ENCODE results near the gene ZNF565.
"Not testable (repeated sequence)": the region's sequence is repeated elsewhere in the genome, so short reads cannot be mapped to it uniquely, and the experiment has no call there.

Gene ZNF565

GRCh38 chr19:36183245-36183628, 31.2 kb downstream of the ZNF565 start:
- no peak for TF ChIP-seq CTCF (conservative IDR thresholded peaks at IDR 0.05; ENCODE audit: low read depth, low read length)
- no peak for DNase-seq (ENCODE audit: low read depth)
- no peak overlapping the region for H3K4me3 ChIP-seq (ENCODE audit: low read depth, low read length)

GRCh38 chr19:36182612-36183244, 31.7 kb downstream of the ZNF565 start:
- peak; percentile 48 for DNase-seq (ENCODE audit: low read depth)
- TF ChIP-seq CTCF (conservative IDR thresholded peaks at IDR 0.05; ENCODE audit: low read depth, low read length): no peak
- no peak overlapping the region for H3K4me3 ChIP-seq (ENCODE audit: low read depth, low read length)

GRCh38 chr19:36179077-36179476, 35.4 kb downstream of the ZNF565 start:
- not testable (repeated sequence) for DNase-seq (ENCODE audit: low read depth); H3K4me3 ChIP-seq (ENCODE audit: low read depth, low read length)

- DNase-seq (ENCODE audit: low read depth): peak; percentile 16
- not testable (repeated sequence) for H3K4me3 ChIP-seq (ENCODE audit: low read depth, low read length)
These were observed 40.6 kb downstream of the ZNF565 start for GRCh38 chr19:36173846-36174245.

- no peak for DNase-seq (ENCODE audit: low read depth)
- TF ChIP-seq CTCF (conservative IDR thresholded peaks at IDR 0.05; ENCODE audit: low read depth, low read length): no peak
- H3K4me3 ChIP-seq (ENCODE audit: low read depth, low read length): no peak overlapping the region
These were observed 41.6 kb downstream of the ZNF565 start for GRCh38 chr19:36172852-36173251.

GRCh38 chr19:36169084-36169760, 45.2 kb downstream of the ZNF565 start:
- DNase-seq (ENCODE audit: low read depth): no peak
- no peak overlapping the region for H3K4me3 ChIP-seq (ENCODE audit: low read depth, low read length)
- no peak for TF ChIP-seq CTCF (conservative IDR thresholded peaks at IDR 0.05; ENCODE audit: low read depth, low read length)

GRCh38 chr19:36163813-36164212, 50.7 kb downstream of the ZNF565 start:
- no peak overlapping the region for H3K4me3 ChIP-seq (ENCODE audit: low read depth, low read length)
- no peak for TF ChIP-seq CTCF (conservative IDR thresholded peaks at IDR 0.05; ENCODE audit: low read depth, low read length)
- DNase-seq (ENCODE audit: low read depth): no peak

All from choroid plexus epithelial cell (primary cell).